Epithelial cell of esophagus (primary cell): ENCODE results near the gene RAB30.
"Not testable (repeated sequence)": the region's sequence is repeated elsewhere in the genome, so short reads cannot be mapped to it uniquely, and the experiment has no call there.

ENCODE experiments used
- DNase-seq: peaks from one replicate; pipeline ENCODE4 v3.0.0; 2010; ENCODE audit warnings: low read depth
- H3K4me3 ChIP-seq: 2 replicates; pipeline ENCODE4 v1.5.1; 2011; ENCODE audit warnings: mild to moderate bottlenecking, low read length, control low read depth
- CTCF ChIP-seq: IDR thresholded peaks from 2 replicates; pipeline ENCODE4 v1.5.1; 2011; ENCODE audit warnings: low read depth, mild to moderate bottlenecking, low read length, control low read depth, inconsistent platforms; ENCODE audit not compliant: insufficient read depth; ENCODE audit errors: missing control alignments

The RAB30 gene

GRCh38 chr11:82976786-82977185 lies 94.9 kb downstream of the RAB30 start:
- H3K4me3 ChIP-seq = no peak overlapping the region
- no peak for DNase-seq
- no peak for TF ChIP-seq CTCF

- H3K4me3 ChIP-seq = no peak overlapping the region
- TF ChIP-seq CTCF = no peak
- no peak for DNase-seq
Measured at GRCh38 chr11:82975882-82976281, 95.8 kb downstream of the RAB30 start.

DNA sequence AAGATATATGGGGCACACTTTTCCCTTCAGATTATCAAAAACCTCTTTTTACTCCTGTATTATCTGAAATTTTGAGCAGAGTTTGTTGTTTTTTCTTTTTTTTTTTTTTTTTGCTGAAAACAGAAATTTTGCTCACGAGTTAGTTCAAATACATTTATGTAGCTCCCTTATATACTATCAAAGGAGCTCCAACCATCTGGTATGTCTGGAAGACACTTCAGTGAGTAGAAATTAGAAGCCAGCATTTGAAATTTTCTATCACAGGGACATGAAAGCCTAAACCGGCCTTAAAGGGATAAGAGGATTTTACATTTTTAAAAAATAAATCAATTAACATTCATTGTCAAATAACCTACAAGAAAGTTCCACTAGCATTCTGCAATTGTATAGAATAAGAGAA lies 96.8 kb downstream of the RAB30 start:
- no peak for TF ChIP-seq CTCF
- H3K4me3 ChIP-seq = no peak overlapping the region
- DNase-seq = no peak

- no peak overlapping the region for H3K4me3 ChIP-seq
- DNase-seq = no peak
- TF ChIP-seq CTCF = no peak
Measured at GRCh38 chr11:82974135-82974534, 97.6 kb downstream of the RAB30 start.

DNA sequence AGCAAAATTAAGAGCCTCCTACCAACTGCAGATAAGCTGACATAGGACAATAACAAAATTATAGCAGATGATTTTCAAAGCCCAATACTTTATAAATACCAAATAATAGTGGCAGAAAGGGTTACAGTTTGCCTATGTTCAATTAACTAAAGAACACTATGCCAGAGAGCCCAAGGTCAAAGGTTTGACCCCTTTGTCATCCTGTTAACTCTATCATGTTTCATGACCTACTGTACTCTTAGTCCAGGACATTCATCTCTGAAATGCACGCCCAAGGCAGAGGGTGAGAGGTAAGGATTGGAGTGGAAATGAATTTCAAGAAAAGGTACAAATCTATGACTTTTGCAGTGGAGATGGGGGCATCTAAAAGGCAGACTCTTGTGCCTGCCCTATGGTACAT lies 99.6 kb downstream of the RAB30 start:
- no peak for DNase-seq
- no peak for TF ChIP-seq CTCF
- H3K4me3 ChIP-seq = no peak overlapping the region

DNA sequence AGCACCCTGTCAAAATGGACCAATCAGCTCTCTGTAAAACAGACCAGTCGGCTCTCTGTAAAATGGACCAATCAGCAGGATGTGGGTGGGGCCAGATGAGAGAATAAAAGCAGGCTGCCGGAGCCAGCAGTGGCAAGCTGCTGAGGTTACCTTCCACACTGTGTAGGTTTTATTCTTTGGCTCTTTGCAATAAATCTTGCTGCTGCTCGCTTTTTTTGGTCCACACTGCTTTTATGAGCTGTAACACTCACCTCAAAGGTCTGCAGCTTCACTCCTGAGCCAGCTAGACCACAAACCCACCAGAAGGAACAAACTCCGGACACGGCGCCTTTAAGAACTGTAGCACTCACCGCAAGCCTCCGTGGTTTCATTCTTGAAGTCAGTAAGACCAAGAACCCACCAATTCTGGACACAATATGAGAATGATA lies 100.2 kb downstream of the RAB30 start:
- not testable (repeated sequence) for DNase-seq, H3K4me3 ChIP-seq

DNA sequence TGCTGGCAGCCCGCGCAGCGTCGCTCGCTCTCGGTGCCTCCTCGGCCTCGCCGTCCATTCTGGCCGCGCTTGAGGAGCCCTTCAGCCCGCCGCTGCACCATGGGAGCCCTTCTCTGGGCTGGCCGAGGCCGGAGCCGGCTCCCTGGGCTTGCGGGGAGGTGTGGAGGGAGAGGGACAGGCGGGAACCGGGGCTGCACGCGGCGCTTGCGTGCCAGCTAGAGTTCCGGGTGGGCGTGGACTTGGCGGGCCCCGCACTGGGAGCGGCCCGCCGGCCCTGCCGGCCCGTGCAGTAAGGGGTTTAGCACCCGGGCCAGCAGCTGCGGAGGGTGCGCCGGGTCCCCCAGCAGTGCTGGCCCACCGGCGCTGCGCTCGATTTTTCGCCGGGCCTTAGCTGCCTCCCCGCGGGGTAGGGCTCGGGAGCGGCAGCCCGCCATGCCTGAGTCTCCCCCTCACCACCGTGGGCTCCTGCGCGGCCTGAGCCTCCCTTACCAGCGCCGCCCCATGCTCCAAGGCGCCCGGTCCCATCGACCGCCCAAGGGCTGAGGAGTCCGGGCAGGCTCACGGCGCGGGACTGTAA lies 101.1 kb downstream of the RAB30 start:
- DNase-seq, H3K4me3 ChIP-seq: not testable (repeated sequence)

DNA sequence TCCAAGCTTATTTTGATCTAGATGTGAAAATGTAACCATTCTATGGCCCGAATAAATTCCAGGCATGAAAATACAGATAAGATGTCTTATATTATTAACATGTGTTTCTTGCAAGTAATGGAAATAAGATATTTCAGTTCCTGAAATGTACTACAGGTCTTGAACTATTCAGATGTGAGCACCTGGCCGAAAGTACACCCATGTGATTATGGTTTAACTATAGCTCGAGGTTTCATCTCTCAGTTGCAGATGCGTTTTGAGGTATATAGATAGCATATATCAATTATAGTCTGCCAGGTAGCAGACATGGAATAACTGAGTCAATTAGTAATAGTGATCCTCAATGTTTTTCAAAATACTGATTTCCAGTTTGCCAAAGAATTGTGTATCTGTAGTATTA lies 101.9 kb downstream of the RAB30 start:
- H3K4me3 ChIP-seq = no peak overlapping the region
- no peak for DNase-seq

More for the DNA sequence above, 101.9 kb downstream of the RAB30 start:
- no peak for TF ChIP-seq CTCF
